Body of pancreas (tissue), 4 donors: ENCODE measurements around the gene HACD3.

Experiments used
- CTCF ChIP-seq, 7 experiments: fragments of 450-650 bp in 4 of 7; fragments of 200-600 bp in 3 of 7; sonication (generic) in 3 of 7; IDR thresholded peaks; one replicate each; pipeline ENCODE4 v1.5.1; 2016 to 2019; ENCODE audit warnings: antibody characterized with exemption in 7 of 7
- POLR2A ChIP-seq, 3 donors: fragments of 450-650 bp; IDR thresholded peaks; one replicate each; pipeline ENCODE4 v1.6.1; 2016; ENCODE audit warnings: antibody characterized with exemption in 3 of 3, mild to moderate bottlenecking in 2 of 3

GRCh38 chr15:65576664-65577063, 46.4 kb downstream of the HACD3 start:
- TF ChIP-seq CTCF (IDR thresholded peaks at IDR 0.05) (no peak), POLR2A (IDR thresholded peaks at IDR 0.05) (no peak)
